MM.1S (cell line): ENCODE data around the gene TSPAN17.

Source experiments
- DNase-seq: peaks from one replicate; pipeline ENCODE4 v3.0.0-alpha.2; 2015
- H2AFZ ChIP-seq: fragments of 300-600 bp; sonication (generic); 2 replicates; pipeline ENCODE4 v1.6.0; 2016; ENCODE audit warnings: antibody characterized with exemption, low read length
- H3F3A ChIP-seq: fragments of 300-600 bp; sonication (generic); 2 replicates; pipeline ENCODE4 v1.6.1; 2016; ENCODE audit warnings: mild to moderate bottlenecking, antibody characterized with exemption, low read length, moderate library complexity, mixed read lengths; ENCODE audit not compliant: insufficient read depth
- H3K27ac ChIP-seq: fragments of 300-600 bp; sonication (generic); 2 replicates; pipeline ENCODE4 v1.5.1; 2016; ENCODE audit warnings: mild to moderate bottlenecking, low read length
- H3K27me3 ChIP-seq: fragments of 300-600 bp; sonication (generic); replicated peaks from 2 replicates; pipeline ENCODE4 v1.6.0; 2016; ENCODE audit warnings: low read length; ENCODE audit not compliant: insufficient read depth
- H3K36me3 ChIP-seq: fragments of 300-600 bp; sonication (generic); replicated peaks from 2 replicates; pipeline ENCODE4 v1.6.1; 2016; ENCODE audit warnings: mild to moderate bottlenecking, low read length, mixed read lengths; ENCODE audit not compliant: insufficient read depth
- H3K4me1 ChIP-seq: fragments of 300-600 bp; sonication (generic); 2 replicates; pipeline ENCODE4 v1.6.1; 2016; ENCODE audit warnings: low read length, mixed read lengths
- H3K4me2 ChIP-seq: fragments of 300-600 bp; sonication (generic); 2 replicates; pipeline ENCODE4 v1.6.0; 2016; ENCODE audit warnings: low read depth, low read length
- H3K4me3 ChIP-seq: fragments of 300-600 bp; sonication (generic); 2 replicates; pipeline ENCODE4 v1.5.1; 2016; ENCODE audit warnings: low read length, mixed read lengths
- H3K79me2 ChIP-seq: fragments of 300-600 bp; sonication (generic); 2 replicates; pipeline ENCODE4 v1.6.1; 2016; ENCODE audit warnings: mixed run types, low read length, mixed read lengths
- H3K9ac ChIP-seq: fragments of 300-600 bp; sonication (generic); 2 replicates; pipeline ENCODE4 v1.6.1; 2016; ENCODE audit warnings: low read length, mixed read lengths
- H3K9me2 ChIP-seq: fragments of 300-600 bp; sonication (generic); replicated peaks from 2 replicates; pipeline ENCODE4 v1.6.1; 2016; ENCODE audit warnings: mild to moderate bottlenecking, low read length, mixed read lengths; ENCODE audit not compliant: insufficient read depth
- H3K9me3 ChIP-seq: fragments of 300-600 bp; sonication (generic); replicated peaks from 2 replicates; pipeline ENCODE4 v1.6.1; 2016; ENCODE audit warnings: mild to moderate bottlenecking, low read length, mixed read lengths; ENCODE audit not compliant: insufficient read depth
- H4K20me1 ChIP-seq: fragments of 300-600 bp; sonication (generic); 2 replicates; pipeline ENCODE4 v1.6.1; 2016; ENCODE audit warnings: mild to moderate bottlenecking, low read length, moderate library complexity, mixed read lengths; ENCODE audit not compliant: insufficient read depth
- EZH2 ChIP-seq: fragments of 300-600 bp; sonication (generic); optimal IDR thresholded peaks from 2 replicates; pipeline ENCODE3; 2017; ENCODE audit warnings: low read depth, mild to moderate bottlenecking, antibody characterized with exemption, low read length, mixed read lengths
- EZH2phosphoT487 ChIP-seq: fragments of 300-600 bp; sonication (generic); IDR thresholded peaks from 2 replicates; pipeline ENCODE4 v1.6.1; 2018; ENCODE audit warnings: antibody characterized with exemption, low read length
- TF ChIP-seq, protein P1 (sequence below): fragments of 300-600 bp; sonication (generic); IDR thresholded peaks from 2 replicates; pipeline ENCODE4 v1.5.1; 2016; ENCODE audit warnings: antibody characterized with exemption, low read length, mixed read lengths

Gene TSPAN17

DNA sequence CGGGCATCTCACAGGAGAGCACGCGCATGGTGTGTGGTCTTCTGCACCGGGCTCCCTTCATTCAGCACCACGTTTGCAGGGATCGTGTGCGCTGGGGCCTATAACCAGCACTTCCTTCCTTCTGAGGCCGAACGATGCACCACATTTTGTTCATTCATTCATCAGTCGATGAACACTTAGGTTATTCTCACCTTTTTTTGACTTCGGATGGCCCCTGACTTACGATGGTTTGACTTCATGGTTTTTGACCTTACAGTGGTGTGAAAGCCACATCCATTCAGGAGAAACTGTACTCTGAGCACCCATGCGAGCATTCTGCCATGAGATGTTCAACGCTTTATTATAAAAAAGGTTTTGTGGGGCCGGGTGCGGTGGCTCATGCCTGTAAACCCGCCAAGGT, 27.5 kb downstream of the TSPAN17 start:
- H4K20me1 ChIP-seq: no peaks in the 10 kb centered on the region
- TF ChIP-seq, protein P1, sequence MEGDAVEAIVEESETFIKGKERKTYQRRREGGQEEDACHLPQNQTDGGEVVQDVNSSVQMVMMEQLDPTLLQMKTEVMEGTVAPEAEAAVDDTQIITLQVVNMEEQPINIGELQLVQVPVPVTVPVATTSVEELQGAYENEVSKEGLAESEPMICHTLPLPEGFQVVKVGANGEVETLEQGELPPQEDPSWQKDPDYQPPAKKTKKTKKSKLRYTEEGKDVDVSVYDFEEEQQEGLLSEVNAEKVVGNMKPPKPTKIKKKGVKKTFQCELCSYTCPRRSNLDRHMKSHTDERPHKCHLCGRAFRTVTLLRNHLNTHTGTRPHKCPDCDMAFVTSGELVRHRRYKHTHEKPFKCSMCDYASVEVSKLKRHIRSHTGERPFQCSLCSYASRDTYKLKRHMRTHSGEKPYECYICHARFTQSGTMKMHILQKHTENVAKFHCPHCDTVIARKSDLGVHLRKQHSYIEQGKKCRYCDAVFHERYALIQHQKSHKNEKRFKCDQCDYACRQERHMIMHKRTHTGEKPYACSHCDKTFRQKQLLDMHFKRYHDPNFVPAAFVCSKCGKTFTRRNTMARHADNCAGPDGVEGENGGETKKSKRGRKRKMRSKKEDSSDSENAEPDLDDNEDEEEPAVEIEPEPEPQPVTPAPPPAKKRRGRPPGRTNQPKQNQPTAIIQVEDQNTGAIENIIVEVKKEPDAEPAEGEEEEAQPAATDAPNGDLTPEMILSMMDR: no peak
- no peak for TF ChIP-seq EZH2
- peaks cover 25% of the 10 kb centered on the region; the same call in 1 of the 2 replicates for H3K27me3 ChIP-seq
- no peaks in the 10 kb centered on the region for H3F3A ChIP-seq
- no peak for DNase-seq
- H3K4me3 ChIP-seq: no peak overlapping the region
- no peak overlapping the region for H2AFZ ChIP-seq
- H3K9me3 ChIP-seq: no peaks in the 10 kb centered on the region
- no peaks in the 10 kb centered on the region for H3K79me2 ChIP-seq
- H3K4me2 ChIP-seq: no peak overlapping the region
- no peaks in the 10 kb centered on the region for H3K9me2 ChIP-seq
- 0 out of 2 replicates have a peak, but pooled peaks cover 3% of the 10 kb centered on the region for H3K4me1 ChIP-seq
- H3K27ac ChIP-seq: no peak overlapping the region
- no peak overlapping the region for H3K9ac ChIP-seq
- no peaks in the 10 kb centered on the region for H3K36me3 ChIP-seq

DNA sequence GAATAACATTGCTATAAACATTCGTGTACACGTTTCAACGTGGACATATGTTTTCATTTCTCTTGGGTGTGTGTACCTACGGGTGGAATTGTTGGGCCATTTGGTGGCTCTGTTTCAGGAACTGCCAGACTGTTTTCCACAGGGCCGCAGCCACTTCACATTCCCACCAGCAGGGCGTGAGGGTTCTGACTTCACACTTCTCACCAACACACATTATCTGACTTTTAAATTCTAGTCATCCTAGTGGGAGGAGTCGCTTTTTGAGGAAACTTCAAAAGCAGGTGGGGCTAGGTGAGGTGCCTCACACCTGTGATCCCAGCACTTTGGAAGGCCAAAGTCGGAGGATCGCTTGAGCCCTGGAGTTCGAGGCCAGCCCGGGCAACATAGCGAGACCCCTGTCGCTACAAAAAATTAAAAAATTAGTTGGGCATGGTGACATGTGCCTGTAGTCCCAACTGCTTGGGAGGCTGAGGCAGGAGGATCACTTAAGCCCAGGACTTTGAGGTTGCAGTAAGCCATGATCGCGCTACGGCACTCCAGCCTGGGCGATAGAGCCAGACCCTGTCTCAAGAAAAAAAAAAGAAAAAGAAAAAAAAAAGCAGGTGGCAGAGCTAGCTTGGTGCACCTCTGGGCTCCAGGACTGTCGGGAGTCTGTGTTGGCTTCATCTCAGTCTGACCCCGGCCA, 28.5 kb downstream of the TSPAN17 start:
- Histone ChIP-seq H3K27me3 (peaks cover 33% of the 10 kb centered on the region), H3K4me3 (no peak overlapping the region), H3K27ac (no peak overlapping the region), H3K9ac (no peak overlapping the region), H3K4me2 (no peak overlapping the region), H2AFZ (no peak overlapping the region), H4K20me1 (no peaks in the 10 kb centered on the region), H3F3A (no peaks in the 10 kb centered on the region), H3K9me2 (no peaks in the 10 kb centered on the region), H3K79me2 (no peaks in the 10 kb centered on the region), H3K36me3 (no peaks in the 10 kb centered on the region), H3K4me1 (0 out of 2 replicates have a peak, but pooled peaks cover 3% of the 10 kb centered on the region), H3K9me3 (no peaks in the 10 kb centered on the region)
- DNase-seq: no peak
- TF ChIP-seq EZH2: no peak
- TF ChIP-seq, protein P1: peak; percentile 27

DNA sequence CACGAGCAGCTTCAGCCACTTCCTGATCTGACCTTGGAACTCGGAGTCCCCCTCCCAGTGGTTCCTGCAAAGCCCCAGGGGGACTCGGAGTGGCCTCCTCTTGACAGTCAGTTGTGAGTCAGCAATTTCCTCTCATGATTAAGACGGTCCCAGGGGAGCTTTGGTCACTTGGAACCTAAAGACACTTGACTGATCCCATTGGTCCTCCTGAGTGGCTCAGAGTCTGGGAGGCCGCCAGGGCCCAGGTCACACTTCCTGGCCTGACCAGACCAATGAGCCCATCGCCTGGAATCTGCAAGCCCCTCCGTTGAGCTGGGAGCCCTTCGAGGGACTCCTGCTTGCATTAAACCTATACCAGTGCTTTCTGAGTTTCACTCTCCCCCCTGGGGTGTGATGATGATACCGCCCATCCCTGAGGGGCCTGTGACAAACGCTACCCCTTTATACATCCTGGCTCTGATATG, 29.1 kb downstream of the TSPAN17 start:
- Histone ChIP-seq H3K4me1 (0 out of 2 replicates have a peak, but pooled peaks cover 3% of the 10 kb centered on the region), H4K20me1 (no peaks in the 10 kb centered on the region), H3K27me3 (peaks cover 37% of the 10 kb centered on the region), H3K79me2 (no peaks in the 10 kb centered on the region), H3K9me3 (no peaks in the 10 kb centered on the region), H3K27ac (no peak overlapping the region), H3K9ac (no peak overlapping the region), H3K4me3 (no peak overlapping the region), H3K9me2 (no peaks in the 10 kb centered on the region), H3F3A (no peaks in the 10 kb centered on the region), H2AFZ (no peak overlapping the region), H3K4me2 (no peak overlapping the region), H3K36me3 (no peaks in the 10 kb centered on the region)
- TF ChIP-seq EZH2phosphoT487 (no peak), EZH2 (no peak)
- TF ChIP-seq, protein P1: no peak
- DNase-seq: no peak
